ENCODE data around the gene TFR2. TPM values are rescaled to one million over a fixed set of nuclear protein-coding genes. Genes with fewer than 3 reads are reported as not detected.
"Not testable (repeated sequence)": the region's sequence is repeated elsewhere in the genome, so short reads cannot be mapped to it uniquely, and the experiment has no call there.

Gene TFR2
- total and polyA plus RNA-seq, 2 of the 13 experiments (the other 11 are each of a cell fraction or from before 2014, with no cell fraction given): 36.9 to 64.2 TPM

DNA sequence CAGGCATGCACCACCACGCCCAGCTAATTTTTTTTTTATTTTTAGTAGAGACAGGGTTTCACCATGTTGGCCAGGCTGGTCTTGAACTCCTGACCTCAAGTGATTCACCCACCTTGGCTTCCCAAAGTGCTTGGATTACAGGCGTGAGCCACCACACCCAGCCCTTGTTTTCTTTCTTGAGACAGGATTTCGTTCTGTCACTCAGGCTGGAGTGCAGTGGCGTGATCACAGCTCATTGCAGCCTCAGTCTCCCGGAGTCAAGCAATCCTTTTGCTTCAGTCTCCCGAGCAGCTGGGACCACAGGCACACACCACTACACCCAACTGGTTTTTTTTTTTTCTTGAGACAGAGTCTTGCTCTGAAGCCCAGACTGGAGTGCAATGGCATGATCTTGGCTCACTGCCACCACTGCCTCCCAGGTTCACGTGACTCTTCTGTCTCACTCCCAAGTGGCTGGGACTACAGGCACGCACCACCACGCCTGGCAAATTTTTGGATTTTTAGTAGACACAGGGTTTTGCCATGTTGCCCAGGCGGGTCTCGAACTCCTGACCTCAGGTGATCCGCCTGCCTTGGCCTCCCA is 20.9 kb upstream of the TFR2 start:
- in situ Hi-C loops (cut with HindIII; ENCODE audit: extremely low pct_ligation_motif_present, low pct_unique_long_range_greater_than_20kb); H3K27ac ChIP-seq (ENCODE audit: extremely low read length, insufficient read depth, low read length); H3K36me3 ChIP-seq (replicated peaks in 1 of 2; ENCODE audit: control insufficient read depth in 1 of 2, insufficient read depth in 2 of 2, low read length in 2 of 2); CTCF ChIA-PET (ENCODE audit: low intra/inter-chr PET ratio, low total read pairs); H2AFZ ChIP-seq (ENCODE audit: low read length); BruUV-seq (replicated peaks); FAIRE-seq; DNase-seq (ENCODE audit: low spot score); H4K20me1 ChIP-seq (ENCODE audit: insufficient read depth, low read length); H3K4me3 ChIP-seq (replicated peaks in 1 of 3; ENCODE audit: insufficient read depth in 1 of 3, low read depth in 2 of 3, low read length in 3 of 3); H3K9me3 ChIP-seq (ENCODE audit: low read length); H3K4me2 ChIP-seq (ENCODE audit: low read depth, low read length); H3K4me1 ChIP-seq (ENCODE audit: insufficient read depth, low read length); ATAC-seq; H3K9ac ChIP-seq (ENCODE audit: insufficient read depth, low read depth, low read length); intact Hi-C loops (cut with micrococcal nuclease; ENCODE audit: unreplicated experiment); H3K27me3 ChIP-seq (ENCODE audit: control insufficient read depth in 1 of 2, insufficient read depth in 2 of 2, low read length in 2 of 2); H3K79me2 ChIP-seq (ENCODE audit: insufficient read depth, low read length): not testable (repeated sequence)
- 45% methylated on average over 11 of the region's 12 CpGs for WGBS (ENCODE audit: low lambda C conversion rate)
- POLR2A ChIA-PET: interaction anchor here (0.7 to 2.4 kb wide), 3 partner anchors 11 to 76 kb away, joined by 3 to 8 read pairs (median 6); partner anchors contain the start of genes FBXO24, GNB2 and LRCH4

DNA sequence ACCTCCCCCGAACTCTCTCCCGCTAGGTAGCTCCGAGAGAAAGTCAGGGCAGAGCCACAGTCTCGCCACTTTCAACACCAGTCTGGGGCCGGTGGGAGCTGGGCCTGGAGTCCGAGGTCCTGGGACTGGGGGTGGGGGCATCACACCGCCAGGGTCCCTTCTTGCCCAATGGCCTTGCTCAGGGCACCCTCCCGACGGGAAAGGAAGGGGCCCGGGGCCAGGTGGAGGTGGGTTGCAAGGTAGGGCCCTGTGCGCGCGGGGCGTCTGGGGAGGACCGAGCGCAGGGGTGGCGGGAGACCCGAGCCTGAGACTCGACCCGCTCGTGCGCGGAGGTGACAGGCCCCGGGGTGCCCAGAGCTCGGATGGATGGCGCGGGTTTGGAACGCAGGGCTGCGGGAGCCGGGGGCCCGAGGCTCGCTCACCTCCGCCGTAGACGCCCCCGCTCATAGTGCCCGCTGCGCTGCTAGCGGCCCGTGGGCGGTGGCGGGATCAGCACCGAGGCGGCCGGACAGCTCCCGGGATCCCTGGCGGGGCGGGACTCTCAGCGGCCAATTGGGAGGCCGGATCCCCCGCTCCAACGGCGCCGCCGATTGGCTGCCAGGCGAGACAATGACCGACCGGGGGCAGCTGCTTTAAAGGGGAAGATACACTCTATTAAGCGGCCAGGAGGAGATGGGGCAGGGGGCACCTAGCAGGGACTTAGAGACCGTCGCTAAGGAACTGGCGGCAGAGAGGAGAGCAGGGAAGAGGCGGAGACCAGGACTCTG is 14.7 kb upstream of the TFR2 start, which contains the start of gene ACTL6B:
Gene ACTL6B, minus strand, starts transcription at position 541 of the 767 bp plus-strand sequence. Its CDS starts 94 bp downstream, at position 447.
- Histone ChIP-seq H3K9ac (ENCODE audit: insufficient read depth, low read depth, low read length) (no peak within 1 kb of the TSS), H3K27me3 (ENCODE audit: control insufficient read depth in 1 of 2, insufficient read depth in 2 of 2, low read length in 2 of 2) (peaks cover 0 to 6% of the 10 kb centered on the region in 2 experiments; a peak in 2 of 5 replicates), H3K9me3 (ENCODE audit: low read length) (no peaks in the 10 kb centered on the region), H3K4me3 (replicated peaks in 1 of 3; ENCODE audit: insufficient read depth in 1 of 3, low read depth in 2 of 3, low read length in 3 of 3) (peak within 1 kb of the TSS in 1 of 3 experiments; percentile 33; a peak in 1 of 6 replicates), H2AFZ (ENCODE audit: low read length) (no peak within 1 kb of the TSS), H3K36me3 (replicated peaks in 1 of 2; ENCODE audit: control insufficient read depth in 1 of 2, insufficient read depth in 2 of 2, low read length in 2 of 2) (no peaks in the 10 kb centered on the region), H3K27ac (ENCODE audit: extremely low read length, insufficient read depth, low read length) (no peak within 1 kb of the TSS), H4K20me1 (ENCODE audit: insufficient read depth, low read length) (peaks cover 4% of the 10 kb centered on the region; the same call in 1 of the 2 replicates), H3K4me2 (ENCODE audit: low read depth, low read length) (peak within 1 kb of the TSS; percentile 39; the same call in 1 of the 2 replicates), H3K4me1 (ENCODE audit: insufficient read depth, low read length) (peaks cover 8% of the 10 kb centered on the region), H3K79me2 (ENCODE audit: insufficient read depth, low read length) (no peaks in the 10 kb centered on the region)
- ChIA-PET CTCF (ENCODE audit: low intra/inter-chr PET ratio, low total read pairs) (no interaction called here), POLR2A (interaction anchor here (1.0 to 1.3 kb wide), 5 partner anchors 14 to 70 kb away, joined by 4 to 8 read pairs (median 6); partner anchors contain the start of genes FBXO24, GNB2, LRCH4 and MOSPD3)
- ATAC-seq (peak; percentile 75), FAIRE-seq (no peak), DNase-seq (ENCODE audit: low spot score) (no peak)
- in situ Hi-C loops (cut with HindIII; ENCODE audit: extremely low pct_ligation_motif_present, low pct_unique_long_range_greater_than_20kb): no loop called here
- intact Hi-C loops (cut with micrococcal nuclease; ENCODE audit: unreplicated experiment): no loop called here
- no TSS peak for BruUV-seq (replicated peaks)
- 53% methylated on average over 18 of the region's 63 CpGs for WGBS (ENCODE audit: low lambda C conversion rate)
- TF ChIP-seq ZNF263 (CRISPR knock-in tag; IDR thresholded peaks at IDR 0.05) (no peak), ZNF550 (CRISPR knock-in tag; IDR thresholded peaks at IDR 0.05; ENCODE audit: borderline replicate concordance) (no peak), CAMTA2 (CRISPR knock-in tag; IDR thresholded peaks at IDR 0.05; ENCODE audit: borderline replicate concordance) (no peak; the same call in 1 of the 2 replicates), PLRG1 (conservative IDR thresholded peaks at IDR 0.05) (no peak), ZNF432 (CRISPR knock-in tag; IDR thresholded peaks at IDR 0.05; ENCODE audit: borderline replicate concordance) (no peak), ZNF619 (CRISPR knock-in tag; IDR thresholded peaks at IDR 0.05) (no peak), ZNF30 (CRISPR knock-in tag; IDR thresholded peaks at IDR 0.05) (peak; percentile 92), ZNF598 (CRISPR knock-in tag; IDR thresholded peaks at IDR 0.05; ENCODE audit: borderline replicate concordance) (0 out of 2 replicates have a peak, but pooled peaks have one; percentile 41), SRSF1 (optimal IDR thresholded peaks at IDR 0.05; ENCODE audit: low read depth, low read length) (no peak), ZFY (CRISPR knock-in tag; IDR thresholded peaks at IDR 0.05) (no peak), ZNF549 (CRISPR knock-in tag; IDR thresholded peaks at IDR 0.05) (no peak), REXO4 (CRISPR knock-in tag; IDR thresholded peaks at IDR 0.05; ENCODE audit: borderline replicate concordance) (no peak), ZNF660 (CRISPR knock-in tag; IDR thresholded peaks at IDR 0.05; ENCODE audit: borderline replicate concordance, low read depth) (no peak), POLR2AphosphoS2 (IDR thresholded peaks at IDR 0.05; ENCODE audit: low read depth, low read length) (no peak), CBX2 (IDR thresholded peaks at IDR 0.05; ENCODE audit: low read depth, low read length) (no peak), CBX2 (CRISPR knock-in tag; IDR thresholded peaks at IDR 0.05; ENCODE audit: low read depth) (no peak), ZFP36L1 (CRISPR knock-in tag; IDR thresholded peaks at IDR 0.05) (peak; percentile 70; the same call in 1 of the 2 replicates), ZNF737 (CRISPR knock-in tag; IDR thresholded peaks at IDR 0.05; ENCODE audit: borderline replicate concordance) (no peak)
